MM.1S (cell line): Measurements from ENCODE around the gene SMPD2.

Experiments
- DNase-seq: peaks from one replicate; pipeline ENCODE4 v3.0.0-alpha.2; 2015
- H2AFZ ChIP-seq: fragments of 300-600 bp; sonication (generic); 2 replicates; pipeline ENCODE4 v1.6.0; 2016; ENCODE audit warnings: antibody characterized with exemption, low read length
- H3F3A ChIP-seq: fragments of 300-600 bp; sonication (generic); 2 replicates; pipeline ENCODE4 v1.6.1; 2016; ENCODE audit warnings: mild to moderate bottlenecking, antibody characterized with exemption, low read length, moderate library complexity, mixed read lengths; ENCODE audit not compliant: insufficient read depth
- H3K27ac ChIP-seq: fragments of 300-600 bp; sonication (generic); 2 replicates; pipeline ENCODE4 v1.5.1; 2016; ENCODE audit warnings: mild to moderate bottlenecking, low read length
- H3K27me3 ChIP-seq: fragments of 300-600 bp; sonication (generic); replicated peaks from 2 replicates; pipeline ENCODE4 v1.6.0; 2016; ENCODE audit warnings: low read length; ENCODE audit not compliant: insufficient read depth
- H3K36me3 ChIP-seq: fragments of 300-600 bp; sonication (generic); replicated peaks from 2 replicates; pipeline ENCODE4 v1.6.1; 2016; ENCODE audit warnings: mild to moderate bottlenecking, low read length, mixed read lengths; ENCODE audit not compliant: insufficient read depth
- H3K4me1 ChIP-seq: fragments of 300-600 bp; sonication (generic); 2 replicates; pipeline ENCODE4 v1.6.1; 2016; ENCODE audit warnings: low read length, mixed read lengths
- H3K4me2 ChIP-seq: fragments of 300-600 bp; sonication (generic); 2 replicates; pipeline ENCODE4 v1.6.0; 2016; ENCODE audit warnings: low read depth, low read length
- H3K4me3 ChIP-seq: fragments of 300-600 bp; sonication (generic); 2 replicates; pipeline ENCODE4 v1.5.1; 2016; ENCODE audit warnings: low read length, mixed read lengths
- H3K79me2 ChIP-seq: fragments of 300-600 bp; sonication (generic); 2 replicates; pipeline ENCODE4 v1.6.1; 2016; ENCODE audit warnings: mixed run types, low read length, mixed read lengths
- H3K9ac ChIP-seq: fragments of 300-600 bp; sonication (generic); 2 replicates; pipeline ENCODE4 v1.6.1; 2016; ENCODE audit warnings: low read length, mixed read lengths
- H3K9me2 ChIP-seq: fragments of 300-600 bp; sonication (generic); replicated peaks from 2 replicates; pipeline ENCODE4 v1.6.1; 2016; ENCODE audit warnings: mild to moderate bottlenecking, low read length, mixed read lengths; ENCODE audit not compliant: insufficient read depth
- H3K9me3 ChIP-seq: fragments of 300-600 bp; sonication (generic); replicated peaks from 2 replicates; pipeline ENCODE4 v1.6.1; 2016; ENCODE audit warnings: mild to moderate bottlenecking, low read length, mixed read lengths; ENCODE audit not compliant: insufficient read depth
- H4K20me1 ChIP-seq: fragments of 300-600 bp; sonication (generic); 2 replicates; pipeline ENCODE4 v1.6.1; 2016; ENCODE audit warnings: mild to moderate bottlenecking, low read length, moderate library complexity, mixed read lengths; ENCODE audit not compliant: insufficient read depth
- CTCF ChIP-seq: fragments of 300-600 bp; sonication (generic); IDR thresholded peaks from 2 replicates; pipeline ENCODE4 v1.5.1; 2016; ENCODE audit warnings: antibody characterized with exemption, low read length, mixed read lengths
- EZH2 ChIP-seq: fragments of 300-600 bp; sonication (generic); optimal IDR thresholded peaks from 2 replicates; pipeline ENCODE3; 2017; ENCODE audit warnings: low read depth, mild to moderate bottlenecking, antibody characterized with exemption, low read length, mixed read lengths
- EZH2phosphoT487 ChIP-seq: fragments of 300-600 bp; sonication (generic); IDR thresholded peaks from 2 replicates; pipeline ENCODE4 v1.6.1; 2018; ENCODE audit warnings: antibody characterized with exemption, low read length

The SMPD2 gene

GRCh38 chr6:109450801-109451200, 10.3 kb downstream of the SMPD2 start:
- H3K4me3 ChIP-seq: no peak overlapping the region
- H3K27me3 ChIP-seq: no peaks in the 10 kb centered on the region
- no peaks in the 10 kb centered on the region for H3K9me3 ChIP-seq
- no peak overlapping the region for H3K9ac ChIP-seq
- DNase-seq: no peak
- TF ChIP-seq EZH2 (no peak), EZH2phosphoT487 (no peak), CTCF (no peak)
- no peaks in the 10 kb centered on the region for H3K9me2 ChIP-seq
- no peaks in the 10 kb centered on the region for H3K36me3 ChIP-seq
- peaks cover 10% of the 10 kb centered on the region; the same call in 1 of the 2 replicates for H3F3A ChIP-seq
- H3K79me2 ChIP-seq: peaks cover 21% of the 10 kb centered on the region
- no peak overlapping the region for H3K27ac ChIP-seq
- peaks cover 12% of the 10 kb centered on the region for H3K4me1 ChIP-seq
- no peak overlapping the region for H2AFZ ChIP-seq
- H3K4me2 ChIP-seq: no peak overlapping the region
- no peaks in the 10 kb centered on the region for H4K20me1 ChIP-seq

GRCh38 chr6:109451376-109451775, 10.9 kb downstream of the SMPD2 start:
- Histone ChIP-seq H3K4me1 (peaks cover 13% of the 10 kb centered on the region), H4K20me1 (no peaks in the 10 kb centered on the region), H3K9ac (no peak overlapping the region), H3K27ac (no peak overlapping the region), H2AFZ (no peak overlapping the region), H3K4me3 (no peak overlapping the region), H3K79me2 (peaks cover 25% of the 10 kb centered on the region), H3K36me3 (no peaks in the 10 kb centered on the region), H3K27me3 (no peaks in the 10 kb centered on the region), H3F3A (peaks cover 15% of the 10 kb centered on the region), H3K9me3 (no peaks in the 10 kb centered on the region), H3K9me2 (no peaks in the 10 kb centered on the region), H3K4me2 (no peak overlapping the region)
- no peak for TF ChIP-seq EZH2phosphoT487
- TF ChIP-seq EZH2: no peak
- TF ChIP-seq CTCF: no peak
- DNase-seq: no peak

GRCh38 chr6:109452181-109452580, 11.7 kb downstream of the SMPD2 start:
- no peak overlapping the region for H3K27ac ChIP-seq

More at GRCh38 chr6:109452181-109452580, 11.7 kb downstream of the SMPD2 start:
- Histone ChIP-seq H3K4me3 (no peak overlapping the region), H4K20me1 (no peaks in the 10 kb centered on the region), H3K9me3 (no peaks in the 10 kb centered on the region), H3K36me3 (no peaks in the 10 kb centered on the region), H3K9ac (no peak overlapping the region), H3K79me2 (peaks cover 33% of the 10 kb centered on the region), H3F3A (peaks cover 19% of the 10 kb centered on the region), H3K9me2 (no peaks in the 10 kb centered on the region), H2AFZ (no peak overlapping the region), H3K27me3 (no peaks in the 10 kb centered on the region), H3K4me1 (peaks cover 21% of the 10 kb centered on the region), H3K4me2 (no peak overlapping the region)
- TF ChIP-seq EZH2: no peak
- TF ChIP-seq CTCF: no peak
- no peak for TF ChIP-seq EZH2phosphoT487
- no peak for DNase-seq
